HEK293 (cell line): ENCODE measurements around the gene VKORC1L1.
A peak's percentile ranks its signal among the peaks of the same experiment; 100 is the strongest.
"Not testable (repeated sequence)": the region's sequence is repeated elsewhere in the genome, so short reads cannot be mapped to it uniquely, and the experiment has no call there.

Experiments used
- CTCF ChIA-PET: fragments of 350-600 bp; formaldehyde crosslinking; extraction: SDS; loops from one replicate; lab custom pipeline; 2021; ENCODE audit warnings: antibody characterized with exemption; lab: Yijun Ruan, JAX
- POLR2A ChIA-PET: fragments of 300-600 bp; formaldehyde crosslinking; extraction: SDS; loops from one replicate; lab custom pipeline; 2020; ENCODE audit warnings: antibody characterized with exemption, inconsistent platforms; lab: Yijun Ruan, JAX
- H3K27ac ChIP-seq: fragments of 200-500 bp; sonication (Bioruptor generic); 2 replicates; pipeline ENCODE4 v1.5.1; 2014; ENCODE audit warnings: low read depth, low read length, control low read depth, inconsistent platforms; ENCODE audit errors: extremely low read depth
- H3K36me3 ChIP-seq, 2 experiments: fragments of 200-500 bp in 1 of 2; sonication (Bioruptor generic) in 1 of 2; 1 replicate in 1 of 2; 2 replicates in 1 of 2; pipeline ENCODE4 v1.5.1; 2014 to 2017; ENCODE audit warnings: inconsistent platforms in 2 of 2, low read length in 2 of 2; ENCODE audit not compliant: control insufficient read depth in 2 of 2, insufficient read depth in 1 of 2
- H3K4me1 ChIP-seq: fragments of 200-500 bp; sonication (Bioruptor generic); 2 replicates; pipeline ENCODE4 v1.5.1; 2014; ENCODE audit warnings: mild to moderate bottlenecking, low read length, inconsistent platforms; ENCODE audit not compliant: control insufficient read depth, insufficient read depth
- H3K4me3 ChIP-seq: 2 replicates; pipeline ENCODE4 v1.5.1; 2011; ENCODE audit warnings: low read depth, mild to moderate bottlenecking, control low read depth, low read length, moderate library complexity
- H3K9me3 ChIP-seq: fragments of 200-500 bp; sonication (Bioruptor generic); 2 replicates; pipeline ENCODE4 v1.5.1; 2014; ENCODE audit warnings: low read depth, low read length, inconsistent platforms; ENCODE audit not compliant: control insufficient read depth, insufficient read depth
- HOXA7 ChIP-seq: sonication (generic); formaldehyde crosslinking; IDR thresholded peaks from 2 replicates; pipeline ENCODE4 v1.8.1; 2022; ENCODE audit warnings: missing genetic modification reagents, borderline replicate concordance
- SCRT2 ChIP-seq: fragments of 450-650 bp; formaldehyde crosslinking; IDR thresholded peaks from 2 replicates; pipeline ENCODE4 v1.5.1; 2016; ENCODE audit warnings: missing biosample characterization, missing genetic modification characterization
- ZBTB1 ChIP-seq: fragments of 450-650 bp; formaldehyde crosslinking; IDR thresholded peaks from 2 replicates; pipeline ENCODE4 v1.5.1; 2016; ENCODE audit warnings: missing biosample characterization, missing genetic modification characterization
- ZNF148 ChIP-seq: fragments of 450-650 bp; formaldehyde crosslinking; IDR thresholded peaks from 2 replicates; pipeline ENCODE4 v1.5.0; 2017; ENCODE audit warnings: missing biosample characterization, missing genetic modification characterization, borderline replicate concordance
- ZNF184 ChIP-seq: fragments of 450-650 bp; IDR thresholded peaks from 2 replicates; pipeline ENCODE4 v1.5.1; 2018; ENCODE audit warnings: missing biosample characterization, mild to moderate bottlenecking, missing genetic modification characterization
- ZNF350 ChIP-seq: fragments of 450-650 bp; formaldehyde crosslinking; IDR thresholded peaks from 2 replicates; pipeline ENCODE4 v1.5.0; 2017; ENCODE audit warnings: missing biosample characterization, mild to moderate bottlenecking, missing genetic modification characterization

VKORC1L1 gene

DNA sequence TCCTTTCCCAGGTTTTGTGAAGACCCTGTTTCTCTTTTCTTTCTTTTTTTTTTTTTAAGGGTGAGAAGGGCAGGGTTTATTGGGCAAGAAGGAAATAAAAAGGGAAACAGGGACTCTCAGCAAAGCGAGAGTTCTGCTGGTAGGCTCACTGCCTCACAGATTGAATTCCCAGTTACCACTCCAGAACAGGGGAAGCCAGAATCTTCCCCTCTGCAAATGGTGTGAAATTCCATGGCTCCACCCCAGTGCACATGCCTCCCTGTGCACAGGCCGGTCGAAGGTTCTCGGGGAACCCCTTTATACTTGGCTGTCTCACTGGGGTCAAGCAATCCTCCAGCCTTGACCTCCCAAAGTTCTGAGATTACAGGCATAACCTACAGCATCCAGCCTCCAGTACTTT, 119.7 kb downstream of the VKORC1L1 start (continued):
- TF ChIP-seq ZNF148 (tag by site-specific recombination): no peak

- CTCF ChIA-PET, H3K4me1 ChIP-seq, H3K27ac ChIP-seq, H3K36me3 ChIP-seq, POLR2A ChIA-PET, H3K4me3 ChIP-seq, H3K9me3 ChIP-seq: not testable (repeated sequence)
- peak; percentile 78; the same call in 1 of the 2 replicates for TF ChIP-seq ZNF184 (tag by site-specific recombination)
- peak; percentile 61 for TF ChIP-seq SCRT2
These were observed 122.1 kb downstream of the VKORC1L1 start for GRCh38 chr7:65994984-65995383.

DNA sequence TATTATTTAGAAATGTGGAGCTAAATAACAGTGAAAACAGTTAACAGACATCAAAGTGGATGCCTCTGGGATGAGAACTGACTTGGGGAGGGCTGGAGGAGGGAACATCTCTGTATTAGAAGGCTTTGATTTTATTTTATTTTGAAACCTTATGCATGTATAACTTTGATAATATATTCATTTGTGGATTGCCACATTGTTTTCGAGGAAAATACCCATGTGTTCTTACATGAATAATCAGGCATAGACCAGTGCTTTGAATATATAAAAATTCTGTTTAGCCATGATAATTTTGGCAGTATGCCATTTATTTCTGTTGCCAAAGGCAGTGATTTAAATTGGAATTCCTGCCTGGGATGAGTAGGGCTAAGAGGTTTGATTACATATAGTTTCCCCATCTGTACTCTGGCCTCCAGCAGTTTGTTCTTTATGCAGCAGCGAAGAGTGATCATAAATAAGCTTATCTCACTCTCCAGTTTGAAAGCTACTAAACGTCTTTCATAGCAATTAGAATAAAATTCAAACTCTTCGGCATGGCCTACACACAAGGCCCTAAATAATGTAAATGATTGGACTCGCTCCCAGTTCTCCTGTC, 128.0 kb downstream of the VKORC1L1 start:
- CTCF ChIA-PET: interaction anchor here (1.6 kb wide), 1 partner anchor 12 kb away, joined by 4 read pairs; no protein-coding TSS in a partner anchor
- H3K9me3 ChIP-seq, H3K4me3 ChIP-seq, H3K4me1 ChIP-seq, POLR2A ChIA-PET, H3K27ac ChIP-seq, H3K36me3 ChIP-seq: not testable (repeated sequence)

DNA sequence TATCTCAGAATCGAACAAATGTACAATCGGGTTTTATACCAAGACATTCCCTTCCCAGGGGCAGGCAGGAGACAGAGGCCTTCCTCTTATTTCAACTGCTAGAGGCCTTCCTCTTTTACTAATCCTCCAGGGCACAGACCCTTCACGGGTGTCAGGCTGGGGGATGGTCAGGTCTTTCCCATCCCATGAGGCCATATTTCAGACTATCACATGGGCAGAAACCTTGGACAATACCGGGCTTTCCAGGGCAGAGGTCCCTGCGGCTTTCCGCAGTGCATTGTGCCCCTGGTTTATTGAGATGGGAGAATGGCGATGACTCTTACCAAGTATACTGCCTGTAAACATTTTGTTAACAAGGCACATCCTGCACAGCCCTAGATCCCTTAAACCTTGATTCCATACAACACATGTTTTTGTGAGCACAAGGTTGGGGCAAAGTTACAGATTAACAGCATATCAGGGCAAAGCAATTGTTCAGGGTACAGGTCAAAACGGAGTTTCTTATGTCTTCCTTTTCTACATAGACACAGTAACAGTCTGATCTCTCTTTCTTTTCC, 132.3 kb downstream of the VKORC1L1 start:
- CTCF ChIA-PET: interaction anchor here (0.7 kb wide), 1 partner anchor 1460 kb away, joined by 3 read pairs; no protein-coding TSS in a partner anchor
- H3K4me3 ChIP-seq, H3K27ac ChIP-seq, H3K36me3 ChIP-seq, H3K4me1 ChIP-seq, H3K9me3 ChIP-seq, POLR2A ChIA-PET: not testable (repeated sequence)

- H3K4me1 ChIP-seq: no peaks in the 10 kb centered on the region
- no peak overlapping the region for H3K27ac ChIP-seq
- CTCF ChIA-PET: no interaction called here
- H3K36me3 ChIP-seq: no peaks in the 10 kb centered on the region
- no peaks in the 10 kb centered on the region for H3K9me3 ChIP-seq
- no peak for TF ChIP-seq ZNF350 (tag by site-specific recombination)
- no peak for TF ChIP-seq ZBTB1
- no peak for TF ChIP-seq HOXA7 (CRISPR knock-in tag)
- POLR2A ChIA-PET: no interaction called here
- no peak overlapping the region for H3K4me3 ChIP-seq
These were observed 134.4 kb downstream of the VKORC1L1 start for GRCh38 chr7:66007232-66007631.
